ENCODE measurements around the gene TFE3.

Gene TFE3

GRCh38 chrX:49043220-49043986 lies at the start of gene TFE3:
Gene TFE3, minus strand, starts transcription at chrX:49043357. Its CDS starts 131 bp downstream, at chrX:49043226.
- peak; percentile 92 for DNase-seq

GRCh38 chrX:49089553-49089952 lies 46.4 kb upstream of the TFE3 start:
- no peak for DNase-seq

- DNase-seq: no peak
Measured at GRCh38 chrX:49082271-49082871, 39.2 kb upstream of the TFE3 start.

- peak; percentile 21 for DNase-seq
Measured at GRCh38 chrX:49079489-49080428, 36.6 kb upstream of the TFE3 start, which contains the start of gene WDR45. Gene WDR45, minus strand, starts transcription at chrX:49079887. Its CDS starts 1,792 bp downstream, at chrX:49078095.

- DNase-seq: no peak
Measured at GRCh38 chrX:49077941-49078340, 34.8 kb upstream of the TFE3 start.

GRCh38 chrX:49075347-49075746 lies 32.2 kb upstream of the TFE3 start:
- no peak for DNase-seq

- peak; percentile 76 for DNase-seq
Measured at GRCh38 chrX:49073601-49074575, 30.7 kb upstream of the TFE3 start, which contains the start of gene PRAF2. Gene PRAF2, minus strand, starts transcription at chrX:49074002. Its CDS starts 15 bp downstream, at chrX:49073987.

- DNase-seq: no peak
Measured at GRCh38 chrX:49072712-49073095, 29.5 kb upstream of the TFE3 start.

GRCh38 chrX:49071877-49072711 lies 28.9 kb upstream of the TFE3 start:
- no peak for DNase-seq

- DNase-seq: no peak
Measured at GRCh38 chrX:49070988-49071387, 27.8 kb upstream of the TFE3 start.

- DNase-seq: no peak
Measured at GRCh38 chrX:49069038-49069437, 25.9 kb upstream of the TFE3 start.

- DNase-seq: no peak
Measured at GRCh38 chrX:49067285-49068120, 24.3 kb upstream of the TFE3 start.

- no peak for DNase-seq
Measured at GRCh38 chrX:49066690-49067089, 23.5 kb upstream of the TFE3 start.

GRCh38 chrX:49066278-49066677 lies 23.1 kb upstream of the TFE3 start:
- DNase-seq: no peak

GRCh38 chrX:49064735-49065134 lies 21.6 kb upstream of the TFE3 start:
- DNase-seq: no peak

GRCh38 chrX:49064303-49064702 lies 21.1 kb upstream of the TFE3 start:
- DNase-seq: no peak

- no peak for DNase-seq
Measured at GRCh38 chrX:49063715-49064114, 20.6 kb upstream of the TFE3 start.

GRCh38 chrX:49061916-49062315 lies 18.8 kb upstream of the TFE3 start:
- DNase-seq: no peak

GRCh38 chrX:49061490-49061889 lies 18.3 kb upstream of the TFE3 start:
- DNase-seq: no peak

- DNase-seq: no peak
Measured at GRCh38 chrX:49060914-49061313, 17.8 kb upstream of the TFE3 start.
